Fibroblast of skin of abdomen (primary cell): ENCODE data around the gene PSD4.

Source experiments
- DNase-seq: peaks from one replicate; pipeline ENCODE4 v3.0.0-alpha.2; 2013

The PSD4 gene

GRCh38 chr2:113240150-113240914 is 66.6 kb downstream of the PSD4 start:
- peak; percentile 80 for DNase-seq

- DNase-seq: peak; percentile 96
These were observed 67.4 kb downstream of the PSD4 start for GRCh38 chr2:113240915-113241911.

- no peak for DNase-seq
These were observed 68.6 kb downstream of the PSD4 start for GRCh38 chr2:113242327-113242726.

- no peak for DNase-seq
These were observed 71.5 kb downstream of the PSD4 start for GRCh38 chr2:113245276-113245711.

GRCh38 chr2:113246606-113247005 is 72.8 kb downstream of the PSD4 start:
- DNase-seq: no peak

- peak; percentile 72 for DNase-seq
These were observed 75.4 kb downstream of the PSD4 start for GRCh38 chr2:113248997-113249770.

- no peak for DNase-seq
These were observed 77.3 kb downstream of the PSD4 start for GRCh38 chr2:113251118-113251517.

- no peak for DNase-seq
These were observed 78.3 kb downstream of the PSD4 start for GRCh38 chr2:113252047-113252590.

- no peak for DNase-seq
These were observed 79.7 kb downstream of the PSD4 start for GRCh38 chr2:113253453-113253852.

- peak; percentile 33 for DNase-seq
These were observed 81.6 kb downstream of the PSD4 start for GRCh38 chr2:113255140-113256070.

- DNase-seq: peak; percentile 18
These were observed 83.9 kb downstream of the PSD4 start for GRCh38 chr2:113257516-113258264.

- DNase-seq: no peak
These were observed 84.8 kb downstream of the PSD4 start for GRCh38 chr2:113258471-113259147.
